CD4-positive, alpha-beta T cell treated with Interleukin-17A for 4 hours (primary cell): ENCODE data around the gene SMOC2.

Source experiments
- DNase-seq: peaks from one replicate; pipeline ENCODE4 v3.0.0-alpha.2; 2020; ENCODE audit warnings: mixed read lengths

The SMOC2 gene

GRCh38 chr6:168448243-168448855 lies 7.4 kb downstream of the SMOC2 start:
- no peak for DNase-seq

- DNase-seq, result no peak
Observed at GRCh38 chr6:168450917-168451316, 9.9 kb downstream of the SMOC2 start.

DNA sequence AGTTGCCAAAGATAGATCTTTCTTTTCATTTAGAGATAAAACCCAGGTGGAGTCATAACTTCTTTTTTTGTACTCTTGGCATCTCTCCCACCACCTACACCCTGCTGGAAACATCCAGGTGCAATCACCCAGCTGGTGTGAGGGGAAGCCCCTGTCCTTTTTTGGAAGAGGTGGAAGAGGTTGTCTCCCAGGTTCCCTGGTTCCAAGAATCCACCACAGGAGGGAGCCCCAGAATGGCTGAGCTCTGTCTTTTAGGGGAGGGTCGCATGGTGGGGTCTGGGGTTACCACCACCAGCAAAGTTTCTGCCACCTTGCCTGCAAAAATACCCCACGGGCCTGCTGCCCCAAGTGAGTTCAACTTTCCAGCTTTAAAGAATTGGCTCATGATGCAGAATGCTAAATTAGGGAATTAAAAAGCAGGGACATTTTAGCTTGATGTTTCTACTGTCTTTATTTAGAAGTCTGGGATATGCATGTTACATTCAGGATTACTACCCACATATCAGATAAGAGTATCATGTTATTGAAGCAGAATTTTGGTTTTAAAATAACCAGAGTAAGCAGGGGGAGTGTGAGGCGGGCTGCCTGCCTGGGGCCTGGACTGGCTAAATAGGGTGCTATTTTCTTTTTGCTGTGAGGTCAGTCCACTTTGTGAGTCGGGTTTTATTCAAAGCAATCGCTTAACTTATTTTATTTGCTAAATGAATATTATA lies 11.0 kb downstream of the SMOC2 start:
- no peak for DNase-seq

DNA sequence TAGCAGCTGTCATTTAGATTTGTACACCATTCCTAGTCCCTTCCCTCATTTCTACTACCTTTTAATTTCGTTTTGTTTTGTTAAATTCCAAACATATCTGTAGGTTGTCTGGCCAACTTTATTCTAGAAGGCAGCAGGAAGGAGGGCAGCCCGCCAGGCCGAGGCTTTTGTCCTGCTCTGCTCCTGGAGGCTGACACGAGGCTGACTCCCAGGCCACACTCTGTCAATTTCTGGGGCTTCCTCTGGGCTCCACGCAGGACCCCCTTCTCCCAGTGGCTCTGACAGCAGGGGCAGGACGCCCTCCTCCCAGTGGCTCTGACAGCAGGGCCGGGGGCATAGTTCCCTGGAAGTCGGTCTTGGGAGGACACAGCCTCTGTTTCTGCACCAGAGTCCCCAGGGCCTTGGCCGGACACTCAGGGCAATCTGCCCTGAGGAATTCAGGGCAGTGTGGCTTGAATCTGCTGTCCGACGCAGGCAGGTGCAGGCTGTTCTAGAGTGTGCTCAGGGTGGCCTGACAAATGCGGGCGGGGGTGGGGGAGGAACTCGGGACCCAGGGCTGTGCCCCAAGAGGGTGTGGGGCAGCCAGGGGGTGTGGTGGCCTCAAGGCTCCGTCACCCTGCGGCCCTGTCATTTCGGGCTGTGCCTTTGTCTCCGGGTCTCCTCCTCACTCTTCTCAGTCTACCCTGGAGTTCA lies 11.8 kb downstream of the SMOC2 start:
- DNase-seq, result no peak

DNA sequence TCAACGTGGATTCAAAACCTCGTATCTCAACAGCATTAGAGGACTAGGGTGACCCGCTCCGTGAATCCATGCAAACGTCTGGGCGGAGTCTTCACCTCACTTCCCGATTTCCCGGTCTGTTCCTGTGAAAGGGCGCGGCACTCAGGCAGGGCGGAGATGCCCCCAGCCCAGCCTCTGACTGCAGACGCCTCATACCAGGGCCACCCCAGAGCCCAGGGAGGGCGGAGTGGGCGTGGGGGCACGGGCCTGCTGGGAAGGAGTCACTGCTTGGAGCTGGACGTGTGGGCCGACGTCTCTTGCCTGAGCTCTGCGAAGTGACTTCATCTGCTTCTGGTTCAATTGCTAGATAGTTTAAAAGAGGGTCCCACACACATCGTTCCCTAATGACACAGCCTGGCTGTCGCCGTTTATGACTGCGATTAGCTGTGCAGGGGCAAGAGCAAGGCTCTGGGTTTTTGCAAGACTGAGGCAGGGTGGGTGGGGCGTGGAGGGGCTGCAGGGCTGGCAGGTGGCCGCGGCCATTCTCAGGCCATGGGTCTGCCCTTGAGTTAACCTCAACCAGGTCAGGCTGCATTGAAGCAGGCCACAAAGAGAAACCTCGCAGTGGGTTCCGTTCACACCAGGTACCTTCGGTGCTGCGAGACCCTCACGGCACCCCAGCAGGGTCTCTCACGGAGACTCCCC lies 15.0 kb downstream of the SMOC2 start:
- DNase-seq, result no peak

- no peak for DNase-seq
Observed at GRCh38 chr6:168456907-168457652, 16.1 kb downstream of the SMOC2 start.

GRCh38 chr6:168457653-168457934 lies 16.6 kb downstream of the SMOC2 start:
- no peak for DNase-seq

- no peak for DNase-seq
Observed at GRCh38 chr6:168458101-168458500, 17.1 kb downstream of the SMOC2 start.

DNA sequence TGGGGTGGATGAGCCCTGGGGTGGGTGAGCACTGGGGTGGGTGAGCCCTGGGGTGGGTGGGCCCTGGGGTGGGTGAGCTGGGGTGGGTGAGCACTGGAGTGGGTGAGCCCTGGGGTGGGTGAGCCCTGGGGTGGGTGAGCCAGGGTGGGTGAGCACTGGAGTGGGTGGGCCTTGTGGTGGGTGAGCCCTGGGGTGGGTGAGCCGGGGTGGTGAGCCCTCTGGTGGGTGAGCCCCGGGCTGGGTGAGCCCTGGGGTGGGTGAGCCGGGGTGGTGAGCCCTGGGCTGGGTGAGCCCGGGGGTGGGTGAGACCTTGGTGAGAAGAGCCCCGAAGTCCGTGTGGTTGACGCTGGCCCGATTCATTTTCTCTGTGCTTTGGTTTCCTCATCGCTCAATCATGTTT lies 18.6 kb downstream of the SMOC2 start:
- no peak for DNase-seq

DNA sequence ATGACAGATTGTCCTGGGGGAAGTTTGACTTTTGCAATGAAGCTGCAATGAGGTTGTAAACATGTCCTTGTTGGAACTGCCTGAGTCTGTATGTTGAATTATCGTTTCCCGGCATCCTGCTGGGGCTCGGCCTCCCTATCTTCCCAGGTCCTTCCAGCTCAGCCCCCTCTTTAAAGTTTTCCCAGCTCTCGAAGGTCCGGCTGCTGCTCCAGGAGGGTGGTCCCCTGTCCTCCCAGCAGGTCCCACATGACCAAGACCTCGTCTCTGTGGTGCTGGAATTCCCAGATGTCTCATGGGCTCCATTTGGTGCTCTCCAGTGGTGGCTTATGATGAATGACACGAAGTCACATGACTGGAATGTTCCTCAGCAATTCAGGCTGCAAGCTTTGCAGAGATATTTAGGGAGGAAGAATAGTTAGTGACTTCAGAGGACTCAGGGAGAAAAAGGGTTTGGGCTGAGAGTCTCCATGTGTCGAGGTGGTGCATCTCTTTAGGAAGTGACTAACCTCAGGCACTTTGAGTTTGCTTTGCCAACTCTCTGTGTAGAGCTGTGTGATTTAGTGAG lies 21.4 kb downstream of the SMOC2 start:
- DNase-seq, result no peak

DNA sequence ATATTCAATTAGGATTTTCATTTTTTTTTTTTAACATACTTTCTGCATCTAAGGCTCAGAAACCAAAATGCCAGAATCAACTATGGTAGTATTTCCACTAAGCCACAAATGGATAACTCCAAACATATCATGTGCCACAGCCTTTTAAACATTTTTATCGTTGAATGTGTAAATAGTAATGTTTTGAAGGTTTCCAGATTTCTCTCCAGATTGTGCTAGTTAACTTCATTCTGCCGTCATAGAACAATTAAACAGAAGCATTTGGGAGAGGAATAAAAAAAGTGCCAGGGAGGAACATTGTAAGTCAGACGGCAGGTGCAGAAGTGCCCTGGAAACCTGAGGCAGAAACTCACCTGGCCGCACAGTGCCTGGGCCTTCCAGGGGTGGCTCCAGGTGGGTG lies 23.6 kb downstream of the SMOC2 start:
- no peak for DNase-seq

DNA sequence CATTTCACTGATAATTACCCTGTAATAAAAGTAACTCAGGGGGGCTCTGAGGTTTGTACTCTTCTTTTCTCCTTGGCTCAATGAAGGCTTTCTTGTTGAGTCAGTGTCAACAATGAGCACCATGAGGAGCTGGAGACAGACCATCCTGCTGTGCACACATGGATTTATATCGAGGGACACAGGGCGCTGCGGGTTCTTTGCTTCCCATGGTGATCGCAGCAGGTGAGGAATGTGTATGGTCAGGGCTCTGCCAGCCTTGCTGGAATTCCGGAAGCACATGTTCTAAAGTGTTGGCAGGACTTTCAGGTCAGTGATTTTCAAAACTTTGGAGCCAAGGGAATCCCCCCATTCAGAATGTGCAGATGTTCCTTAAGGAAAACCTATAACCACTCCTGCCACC lies 27.1 kb downstream of the SMOC2 start:
- DNase-seq, result no peak

- no peak for DNase-seq
Observed at GRCh38 chr6:168469521-168469920, 28.5 kb downstream of the SMOC2 start.

GRCh38 chr6:168469926-168470325 lies 28.9 kb downstream of the SMOC2 start:
- DNase-seq, result no peak

DNA sequence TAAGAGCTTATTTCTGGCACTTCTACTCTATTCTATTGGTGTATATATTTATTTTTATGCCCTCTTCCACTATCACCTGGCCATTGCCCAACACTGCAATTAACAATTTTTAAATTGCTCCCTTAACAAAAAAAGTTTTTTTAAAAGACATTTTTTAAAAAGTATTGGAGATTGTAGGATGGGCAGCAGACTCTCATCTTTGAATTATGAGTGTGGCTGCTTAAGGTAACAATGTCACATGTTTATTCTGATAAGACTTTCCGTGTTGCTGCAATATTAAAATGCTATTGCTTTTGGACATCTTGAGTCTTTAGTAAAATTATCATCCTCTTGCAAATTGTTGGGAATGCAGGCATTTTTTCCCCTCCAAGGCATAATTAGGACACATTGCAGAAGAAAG lies 31.4 kb downstream of the SMOC2 start:
- DNase-seq, result no peak

DNA sequence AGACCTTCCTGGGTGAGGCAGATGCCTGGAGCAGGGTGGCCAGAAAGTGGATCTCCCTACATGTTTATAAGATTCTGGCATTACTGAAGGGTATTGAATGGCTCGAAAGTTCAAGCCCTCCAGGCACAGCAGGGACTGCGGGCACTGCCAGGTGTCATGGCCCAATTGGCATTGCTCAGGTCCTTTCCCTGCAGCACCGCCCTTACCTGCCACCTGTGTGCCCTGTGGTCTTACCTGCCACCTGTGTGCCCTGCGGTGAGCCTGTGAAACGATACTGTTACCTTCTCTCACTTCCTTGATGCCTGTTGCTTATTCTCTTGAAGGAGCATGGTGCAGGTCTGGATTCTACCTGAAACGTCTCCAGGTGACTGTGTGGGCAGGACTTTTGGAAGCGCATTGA lies 32.2 kb downstream of the SMOC2 start:
- DNase-seq, result no peak

- DNase-seq, result no peak
Observed at GRCh38 chr6:168475188-168476013, 34.4 kb downstream of the SMOC2 start.

GRCh38 chr6:168479421-168479820 lies 38.4 kb downstream of the SMOC2 start:
- no peak for DNase-seq

GRCh38 chr6:168480481-168480880 lies 39.5 kb downstream of the SMOC2 start:
- no peak for DNase-seq

DNA sequence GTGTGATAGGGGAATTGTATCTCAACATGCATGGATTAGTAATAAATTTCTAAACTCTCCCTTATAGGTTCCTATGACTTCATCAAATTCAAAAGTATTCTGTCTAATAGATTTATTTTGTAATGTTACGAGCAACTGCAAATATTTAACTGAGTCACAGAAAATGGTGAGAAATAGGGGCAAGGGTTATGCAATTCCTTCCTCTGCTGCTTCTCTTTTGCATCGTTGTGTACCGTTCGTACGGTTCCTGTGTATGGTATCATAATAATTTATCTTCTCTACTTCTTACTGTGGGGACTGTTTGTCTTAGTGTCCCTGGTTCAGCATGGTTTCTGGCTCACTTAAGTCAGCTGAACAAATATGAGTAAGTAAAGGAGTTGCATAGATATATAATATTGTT lies 44.8 kb downstream of the SMOC2 start:
- no peak for DNase-seq

DNA sequence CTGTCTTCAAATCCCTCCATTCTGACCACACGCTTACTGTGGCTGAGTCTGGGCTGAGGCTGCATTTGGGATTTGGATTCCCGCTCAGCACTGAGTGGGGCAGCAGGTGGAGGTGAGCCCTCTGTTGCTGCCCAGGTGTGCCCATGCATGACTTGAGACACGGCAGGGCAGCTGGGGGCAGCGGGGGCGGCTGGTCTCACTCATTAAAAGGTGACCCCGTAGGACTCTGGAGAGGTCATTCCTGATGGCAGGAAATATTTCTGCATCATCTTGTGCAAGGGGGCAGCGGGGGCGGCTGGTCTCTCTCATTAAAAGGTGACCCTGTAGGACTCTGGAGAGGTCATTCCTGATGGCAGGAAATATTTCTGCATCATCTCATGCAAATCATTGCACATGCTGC lies 49.8 kb downstream of the SMOC2 start:
- DNase-seq, result no peak

DNA sequence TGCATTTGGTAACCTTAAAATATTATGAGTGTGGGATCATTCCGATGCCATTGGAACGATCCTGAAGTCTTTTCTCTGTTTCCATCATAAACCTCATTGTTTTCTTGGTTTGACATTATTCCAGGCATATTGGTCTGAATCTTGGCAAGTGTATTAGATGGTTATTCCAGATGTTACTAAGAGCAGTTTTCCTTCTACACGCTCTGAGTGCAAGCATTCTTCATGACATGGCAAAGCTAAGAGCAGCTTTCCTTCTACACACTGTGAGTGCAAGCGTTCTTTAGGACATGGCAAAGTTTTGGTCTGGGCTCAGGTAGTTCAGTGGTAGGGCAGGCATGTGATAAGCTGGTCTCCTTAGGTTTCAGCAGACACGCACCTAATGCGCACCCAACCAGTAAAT lies 53.0 kb downstream of the SMOC2 start:
- DNase-seq, result no peak
